CD14-positive monocyte (primary cell): Measurements from ENCODE around the gene RAX2. TPM values are rescaled to one million over a fixed set of nuclear protein-coding genes. Genes with fewer than 3 reads are reported as not detected.

Experiments
- DNase-seq, 3 donors: peaks; one replicate each; pipeline ENCODE4 v3.0.0-alpha.2; 2011 to 2022
- H2AFZ ChIP-seq: 2 replicates; pipeline ENCODE4 v1.6.0; 2012; ENCODE audit warnings: mild to moderate bottlenecking, low read depth, low read length, inconsistent platforms; ENCODE audit not compliant: insufficient read depth, poor library complexity, severe bottlenecking
- H3K27ac ChIP-seq, 2 donors: 1 replicate in 1 of 2; 2 replicates in 1 of 2; pipeline ENCODE4 v1.5.1; 2012 to 2013; ENCODE audit warnings: low read length in 2 of 2, control low read depth in 1 of 2, inconsistent platforms in 1 of 2, low read depth in 1 of 2, mild to moderate bottlenecking in 1 of 2
- H3K27me3 ChIP-seq, 2 donors: one replicate each; pipeline versions ENCODE4 v1.6.0 to v1.6.1; 2011 to 2013; ENCODE audit warnings: low read length in 2 of 2; ENCODE audit not compliant: control insufficient read depth in 2 of 2, insufficient read depth in 2 of 2
- H3K36me3 ChIP-seq, 2 donors: replicated peaks in 1 of 2; 1 replicate in 1 of 2; 2 replicates in 1 of 2; pipeline versions ENCODE4 v1.5.1 to v1.6.1; 2012 to 2013; ENCODE audit warnings: low read length in 2 of 2, control low read depth in 1 of 2, inconsistent platforms in 1 of 2, mild to moderate bottlenecking in 1 of 2; ENCODE audit not compliant: insufficient read depth in 2 of 2, control insufficient read depth in 1 of 2
- H3K4me1 ChIP-seq, 2 donors: 1 replicate in 1 of 2; 2 replicates in 1 of 2; pipeline versions ENCODE4 v1.5.1 to v1.6.1; 2012 to 2013; ENCODE audit warnings: low read length in 2 of 2, control low read depth in 1 of 2, inconsistent platforms in 1 of 2, mild to moderate bottlenecking in 1 of 2, moderate library complexity in 1 of 2; ENCODE audit not compliant: insufficient read depth in 2 of 2, control insufficient read depth in 1 of 2
- H3K4me2 ChIP-seq: replicated peaks from 2 replicates; pipeline ENCODE3; 2012; ENCODE audit warnings: low read length, moderate library complexity, mild to moderate bottlenecking; ENCODE audit not compliant: poor library complexity, severe bottlenecking; ENCODE audit errors: extremely low read depth
- H3K4me3 ChIP-seq, 3 experiments: fragments of 200-600 bp in 1 of 3; sonication (generic) in 1 of 3; replicated peaks in 1 of 3; 1 replicate in 2 of 3; 2 replicates in 1 of 3; pipeline ENCODE4 v1.5.1; 2011 to 2013; ENCODE audit warnings: low read length in 3 of 3, mild to moderate bottlenecking in 3 of 3, control low read depth in 2 of 3, low read depth in 2 of 3, inconsistent platforms in 1 of 3, moderate library complexity in 1 of 3
- H3K79me2 ChIP-seq: 2 replicates; pipeline ENCODE4 v1.6.0; 2012; ENCODE audit warnings: mild to moderate bottlenecking, control low read depth, inconsistent platforms, low read length, moderate library complexity; ENCODE audit not compliant: insufficient read depth
- H3K9ac ChIP-seq: 2 replicates; pipeline ENCODE4 v1.6.0; 2017; ENCODE audit warnings: low read length, mild to moderate bottlenecking; ENCODE audit not compliant: insufficient read depth, poor library complexity, severe bottlenecking
- H3K9me3 ChIP-seq, 2 donors: replicated peaks in 1 of 2; 1 replicate in 1 of 2; 2 replicates in 1 of 2; pipeline versions ENCODE4 v1.5.1 to v1.6.1; 2012 to 2013; ENCODE audit warnings: low read length in 2 of 2, control low read depth in 1 of 2; ENCODE audit not compliant: control insufficient read depth in 1 of 2, insufficient read depth in 1 of 2
- H4K20me1 ChIP-seq: 2 replicates; pipeline ENCODE4 v1.6.0; 2012; ENCODE audit warnings: mild to moderate bottlenecking, low read length, control low read depth, moderate library complexity; ENCODE audit not compliant: insufficient read depth
- H3K27ac Mint-ChIP-seq, 7 donors: one replicate each; pipeline ENCODE4 v1.8.0; 2020; ENCODE audit warnings: mild to moderate bottlenecking in 7 of 7, mixed read lengths in 7 of 7, moderate library complexity in 6 of 7, inconsistent platforms in 2 of 7
- H3K27me3 Mint-ChIP-seq, 3 donors: one replicate each; pipeline ENCODE4 v1.8.0; 2021 to 2022; ENCODE audit warnings: low read depth in 3 of 3, mild to moderate bottlenecking in 3 of 3, mixed read lengths in 3 of 3, moderate library complexity in 3 of 3, inconsistent platforms in 1 of 3
- H3K36me3 Mint-ChIP-seq, 2 donors: one replicate each; pipeline ENCODE4 v1.8.0; 2020; ENCODE audit warnings: mixed read lengths in 2 of 2, inconsistent platforms in 1 of 2, mild to moderate bottlenecking in 1 of 2
- H3K4me1 Mint-ChIP-seq: one replicate; pipeline ENCODE4 v1.8.0; 2020; ENCODE audit warnings: mild to moderate bottlenecking, mixed read lengths
- H3K4me3 Mint-ChIP-seq, 2 donors: one replicate each; pipeline ENCODE4 v1.8.0; 2020; ENCODE audit warnings: mild to moderate bottlenecking in 2 of 2, mixed read lengths in 2 of 2, moderate library complexity in 1 of 2
- H3K9me3 Mint-ChIP-seq, 7 donors: one replicate each; pipeline ENCODE4 v1.8.0; 2020 to 2022; ENCODE audit warnings: mixed read lengths in 7 of 7, mild to moderate bottlenecking in 6 of 7, moderate library complexity in 6 of 7, inconsistent platforms in 2 of 7
- CTCF ChIP-seq: fragments of 200-600 bp; IDR thresholded peaks from one replicate; pipeline ENCODE4 v1.8.0; 2022; ENCODE audit warnings: antibody characterized with exemption, mild to moderate bottlenecking
- WGBS: methylation state at CpG from one replicate; pipeline ENCODE4 v1.1.5; 2013; ENCODE audit warnings: missing lambda C conversion rate; ENCODE audit not compliant: insufficient coverage; 5-methylcytosine and 5-hydroxymethylcytosine counted together
- intact Hi-C, 2 donors: fragments of 100-400 bp; cut with micrococcal nuclease; formaldehyde crosslinking; loops; one replicate each; pipeline versions ENCODE4 v1.15.0 to v1.15.1; 2023
- polyA plus RNA-seq, 3 donors: library from polyadenylated mRNA; depleted of rRNA in 1 of 3; unstranded in 2 of 3; stranded (reverse) in 1 of 3; fragments of 300-500 nt in 2 of 3; fragments of >200 nt in 1 of 3; fragmentation: Illumina TruSeq in 2 of 3; gene quantifications; 1 replicate in 2 of 3; 2 replicates in 1 of 3; pipeline ENCODE4 v1.2.3, GENCODE V29; 2012 to 2021

RAX2 gene
- polyA plus RNA-seq, 3 donors = not detected

- DNase-seq = no peak
- WGBS = 4% methylated on average over 7 of the region's 26 CpGs
- TF ChIP-seq CTCF = no peak
- Mint-ChIP-seq H3K4me3 (peak overlapping the region in 1 of 2 donors; percentile 76), H3K27ac (no peak overlapping the region), H3K4me1 (peaks cover 3% of the 10 kb centered on the region), H3K9me3 (peaks cover 0 to 14% (median 11%) of the 10 kb centered on the region in 7 donors), H3K36me3 (peaks cover 2 to 3% of the 10 kb centered on the region in 2 donors), H3K27me3 (peaks cover 47 to 75% (median 54%) of the 10 kb centered on the region in 3 donors)
- Histone ChIP-seq H3K9ac (no peak overlapping the region), H2AFZ (no peak overlapping the region), H3K36me3 (no peaks in the 10 kb centered on the region), H3K9me3 (peaks cover 9 to 14% of the 10 kb centered on the region in 2 donors), H4K20me1 (no peaks in the 10 kb centered on the region), H3K27me3 (peaks cover 29 to 46% of the 10 kb centered on the region in 2 donors), H3K79me2 (no peaks in the 10 kb centered on the region), H3K4me3 (no peak overlapping the region), H3K4me1 (peaks cover 5 to 10% of the 10 kb centered on the region in 2 donors), H3K4me2 (peak overlapping the region; percentile 17), H3K27ac (no peak overlapping the region)
- intact Hi-C loops = no loop called here
These were observed 50.1 kb downstream of the RAX2 start for GRCh38 chr19:3721887-3722442.

GRCh38 chr19:3721131-3721886, 50.7 kb downstream of the RAX2 start:
- no peak overlapping the region for H3K27ac ChIP-seq
- no peak overlapping the region for H3K27ac Mint-ChIP-seq
- H3K4me3 Mint-ChIP-seq = peak overlapping the region in 1 of 2 donors; percentile 76
- H3K79me2 ChIP-seq = no peaks in the 10 kb centered on the region
- H3K4me1 ChIP-seq = peaks cover 5 to 10% of the 10 kb centered on the region in 2 donors
- no peak overlapping the region for H2AFZ ChIP-seq
- peak; percentile 49 to 66 (median 51) for DNase-seq
- peaks cover 9 to 14% of the 10 kb centered on the region in 2 donors for H3K9me3 ChIP-seq
- intact Hi-C loops = no loop called here
- H3K9me3 Mint-ChIP-seq = peaks cover 0 to 14% (median 11%) of the 10 kb centered on the region in 7 donors
- H4K20me1 ChIP-seq = no peaks in the 10 kb centered on the region
- H3K36me3 Mint-ChIP-seq = peaks cover 2 to 3% of the 10 kb centered on the region in 2 donors
- TF ChIP-seq CTCF = no peak
- H3K4me2 ChIP-seq = peak overlapping the region; percentile 17
- H3K9ac ChIP-seq = no peak overlapping the region
- H3K27me3 Mint-ChIP-seq = peaks cover 47 to 75% (median 54%) of the 10 kb centered on the region in 3 donors
- WGBS = 28% methylated on average over 35 of the region's 46 CpGs
- H3K4me3 ChIP-seq = no peak overlapping the region
- peaks cover 3% of the 10 kb centered on the region for H3K4me1 Mint-ChIP-seq
- H3K27me3 ChIP-seq = peaks cover 29 to 46% of the 10 kb centered on the region in 2 donors
- no peaks in the 10 kb centered on the region for H3K36me3 ChIP-seq
